Activated T-helper 2 cell treated with anti-CD3 and anti-CD28 coated beads, Interferon-gamma antibody, Interleukin-2, Interleukin-4, amounts not matched to agents 10 μg/mL and 5 μg/mL and 100 μg/mL, durations not matched to agents 14 hours and 24 hours and 36 hours (primary cell): ENCODE results near the gene RUNX2. TPM values are rescaled to one million over a fixed set of nuclear protein-coding genes. Genes with fewer than 3 reads are reported as not detected.

Experiments used
- DNase-seq: peaks from one replicate; pipeline ENCODE4 v3.0.0; 2021; ENCODE audit warnings: low spot score
- H3K27ac Mint-ChIP-seq: one replicate; pipeline ENCODE4 v1.8.0; 2021; ENCODE audit warnings: mixed read lengths
- H3K27me3 Mint-ChIP-seq: one replicate; pipeline ENCODE4 v1.8.0; 2021; ENCODE audit warnings: low read depth, mixed read lengths
- H3K36me3 Mint-ChIP-seq: one replicate; pipeline ENCODE4 v1.8.0; 2021; ENCODE audit warnings: low read depth, mixed read lengths
- H3K4me1 Mint-ChIP-seq: one replicate; pipeline ENCODE4 v1.8.0; 2021; ENCODE audit warnings: low read depth, mixed read lengths
- H3K4me3 Mint-ChIP-seq: one replicate; pipeline ENCODE4 v1.8.0; 2021; ENCODE audit warnings: low read depth, mild to moderate bottlenecking, moderate library complexity, mixed read lengths
- H3K9me3 Mint-ChIP-seq: one replicate; pipeline ENCODE4 v1.8.0; 2021; ENCODE audit warnings: mixed read lengths
- intact Hi-C: fragments of 100-400 bp; cut with micrococcal nuclease; formaldehyde crosslinking; loops from one replicate; pipeline ENCODE4 v1.15.1; 2023
- total RNA-seq: library from RNA; stranded (reverse); gene quantifications from 2 replicates; pipeline ENCODE4 v1.2.3, GENCODE V29; 2022

The RUNX2 gene
- total RNA-seq, 1 donor from 2014 or later: 60.8 TPM

GRCh38 chr6:45645302-45645701 lies 317.2 kb downstream of the RUNX2 start:
- Mint-ChIP-seq H3K9me3 (no peaks in the 10 kb centered on the region), H3K27ac (peak overlapping the region; percentile 62), H3K4me1 (peaks cover 34% of the 10 kb centered on the region), H3K36me3 (no peaks in the 10 kb centered on the region), H3K4me3 (no peak overlapping the region), H3K27me3 (no peaks in the 10 kb centered on the region)
- intact Hi-C loops: loop anchor here (2.0 kb wide), 1 partner anchor 15 kb away; no protein-coding TSS in a partner anchor
- DNase-seq: no peak

DNA sequence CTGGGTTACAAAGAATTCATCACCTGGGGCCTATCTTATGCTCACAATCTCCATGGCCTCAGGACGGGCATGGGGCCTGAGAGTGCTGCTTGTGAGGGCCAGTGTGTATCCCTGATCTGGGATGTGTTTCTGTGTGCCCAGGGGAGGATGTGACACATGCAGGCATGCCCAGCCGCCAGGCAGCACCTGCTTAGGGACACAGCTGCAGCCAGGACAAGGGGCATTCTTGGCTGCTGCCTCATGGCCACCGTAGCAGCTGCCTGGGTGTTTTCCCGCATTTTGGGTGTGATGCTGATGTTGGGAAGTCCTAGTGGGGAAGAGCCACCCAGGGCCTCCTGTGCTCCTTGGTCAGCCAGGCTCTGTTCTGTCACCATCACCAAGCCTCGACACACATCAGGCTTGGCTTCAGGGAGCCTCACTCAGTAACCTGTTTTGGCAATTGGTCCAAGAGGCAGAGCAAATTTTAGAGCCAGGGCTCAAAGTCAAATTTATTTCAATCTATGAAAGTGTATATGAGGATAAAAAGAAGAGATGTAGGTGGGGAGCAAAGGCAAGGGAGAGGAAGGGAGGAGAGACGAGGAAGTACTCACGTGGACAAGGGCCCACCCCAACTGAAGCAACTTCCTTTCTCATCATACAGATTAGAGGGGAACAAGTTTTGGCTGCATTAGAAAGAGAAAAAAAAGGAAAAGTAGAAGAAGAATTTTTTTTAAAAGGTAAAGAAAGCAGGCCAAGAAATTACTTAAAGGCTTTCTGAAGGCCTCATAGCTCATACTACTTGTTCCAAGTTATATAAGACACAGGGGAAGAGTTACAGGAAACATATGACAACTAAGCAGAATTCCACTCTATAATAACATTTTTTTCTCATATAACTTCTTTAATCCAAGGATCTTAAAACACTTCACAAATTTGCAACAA lies 319.5 kb downstream of the RUNX2 start:
- intact Hi-C loops: no loop called here
- no peak overlapping the region for H3K4me3 Mint-ChIP-seq
- no peak for DNase-seq
- H3K9me3 Mint-ChIP-seq: no peaks in the 10 kb centered on the region
- H3K27ac Mint-ChIP-seq: no peak overlapping the region
- peaks cover 6% of the 10 kb centered on the region for H3K36me3 Mint-ChIP-seq
- H3K27me3 Mint-ChIP-seq: no peaks in the 10 kb centered on the region
- peaks cover 34% of the 10 kb centered on the region for H3K4me1 Mint-ChIP-seq

GRCh38 chr6:45648262-45648620 lies 320.1 kb downstream of the RUNX2 start:
- no peak overlapping the region for H3K4me3 Mint-ChIP-seq

GRCh38 chr6:45650524-45651135 lies 322.5 kb downstream of the RUNX2 start:
- Mint-ChIP-seq H3K9me3 (no peaks in the 10 kb centered on the region), H3K4me3 (no peak overlapping the region), H3K36me3 (peaks cover 20% of the 10 kb centered on the region), H3K27me3 (no peaks in the 10 kb centered on the region), H3K4me1 (peaks cover 30% of the 10 kb centered on the region), H3K27ac (peak overlapping the region; percentile 12)
- intact Hi-C loops: no loop called here
- DNase-seq: no peak

More at GRCh38 chr6:45648262-45648620, 320.1 kb downstream of the RUNX2 start:
- Mint-ChIP-seq H3K4me1 (peaks cover 34% of the 10 kb centered on the region), H3K27me3 (no peaks in the 10 kb centered on the region), H3K36me3 (peaks cover 9% of the 10 kb centered on the region), H3K9me3 (no peaks in the 10 kb centered on the region), H3K27ac (no peak overlapping the region)
- no peak for DNase-seq
- intact Hi-C loops: no loop called here

GRCh38 chr6:45651301-45651700 lies 323.2 kb downstream of the RUNX2 start:
- Mint-ChIP-seq H3K9me3 (no peaks in the 10 kb centered on the region), H3K27me3 (no peaks in the 10 kb centered on the region), H3K4me3 (no peak overlapping the region), H3K27ac (no peak overlapping the region), H3K4me1 (peaks cover 33% of the 10 kb centered on the region), H3K36me3 (peaks cover 20% of the 10 kb centered on the region)
- DNase-seq: no peak
- intact Hi-C loops: no loop called here

DNA sequence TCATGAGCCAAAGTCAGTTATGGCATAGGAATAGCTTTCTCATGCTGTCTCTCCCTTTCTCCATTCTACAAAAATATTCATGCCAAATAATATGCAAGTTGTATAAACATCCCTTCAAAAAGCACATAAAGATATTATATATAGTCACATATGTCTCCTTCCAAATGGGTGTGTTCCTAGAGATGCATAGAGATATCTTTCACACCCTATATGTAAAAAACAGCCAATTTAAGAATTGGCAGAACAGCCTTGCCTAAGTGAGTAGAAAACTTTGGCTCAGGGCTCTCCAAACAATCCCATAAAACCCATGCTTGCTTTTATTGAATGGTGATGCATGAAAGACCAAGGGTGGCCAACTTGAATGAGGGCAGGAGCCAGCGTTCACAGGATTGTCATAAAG lies 324.3 kb downstream of the RUNX2 start:
- H3K27me3 Mint-ChIP-seq: no peaks in the 10 kb centered on the region
- H3K27ac Mint-ChIP-seq: no peak overlapping the region
- no peak overlapping the region for H3K4me3 Mint-ChIP-seq
- intact Hi-C loops: no loop called here
- H3K9me3 Mint-ChIP-seq: peaks cover 3% of the 10 kb centered on the region
- H3K4me1 Mint-ChIP-seq: peaks cover 31% of the 10 kb centered on the region
- DNase-seq: no peak
- H3K36me3 Mint-ChIP-seq: peaks cover 27% of the 10 kb centered on the region

DNA sequence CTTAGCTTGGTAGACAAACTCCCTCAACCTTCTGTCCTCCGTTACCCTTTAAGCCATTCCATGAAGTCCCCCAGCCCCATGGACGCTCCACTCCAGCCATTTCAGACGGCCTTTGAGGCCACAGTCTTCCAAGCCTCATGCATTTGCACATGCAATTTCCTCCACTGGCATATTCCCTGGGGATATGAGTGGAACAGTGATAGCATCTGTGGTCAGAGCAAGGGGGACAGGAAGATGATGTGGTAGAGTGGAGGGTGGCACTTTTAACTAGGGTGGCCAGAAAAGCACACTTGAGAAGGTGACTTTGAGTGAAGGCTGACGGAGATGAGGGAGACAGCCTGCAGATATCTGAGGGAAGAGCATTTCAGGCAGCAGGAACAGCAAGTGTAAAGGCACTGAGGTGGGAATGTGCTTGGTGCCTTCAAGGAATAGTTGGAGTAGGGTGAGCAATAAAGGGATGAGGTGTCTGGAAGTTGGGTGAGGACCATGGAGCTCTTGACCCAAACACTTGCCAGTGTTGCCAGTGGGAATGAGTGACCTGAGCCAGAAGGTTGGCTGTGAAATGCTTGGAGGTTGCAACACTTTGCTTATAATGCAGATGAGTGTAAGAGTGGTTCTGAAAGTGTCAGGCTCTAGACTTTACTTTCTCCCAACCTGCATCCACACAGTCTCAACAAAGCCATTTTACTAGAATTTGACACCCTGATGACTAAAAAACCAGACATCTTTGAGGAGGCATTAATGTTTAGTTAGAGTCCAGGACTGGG lies 325.2 kb downstream of the RUNX2 start:
- H3K4me1 Mint-ChIP-seq: peaks cover 32% of the 10 kb centered on the region
- no peak overlapping the region for H3K4me3 Mint-ChIP-seq
- peaks cover 4% of the 10 kb centered on the region for H3K9me3 Mint-ChIP-seq
- peaks cover 27% of the 10 kb centered on the region for H3K36me3 Mint-ChIP-seq
- no peaks in the 10 kb centered on the region for H3K27me3 Mint-ChIP-seq
- no peak for DNase-seq
- no peak overlapping the region for H3K27ac Mint-ChIP-seq
- intact Hi-C loops: no loop called here

DNA sequence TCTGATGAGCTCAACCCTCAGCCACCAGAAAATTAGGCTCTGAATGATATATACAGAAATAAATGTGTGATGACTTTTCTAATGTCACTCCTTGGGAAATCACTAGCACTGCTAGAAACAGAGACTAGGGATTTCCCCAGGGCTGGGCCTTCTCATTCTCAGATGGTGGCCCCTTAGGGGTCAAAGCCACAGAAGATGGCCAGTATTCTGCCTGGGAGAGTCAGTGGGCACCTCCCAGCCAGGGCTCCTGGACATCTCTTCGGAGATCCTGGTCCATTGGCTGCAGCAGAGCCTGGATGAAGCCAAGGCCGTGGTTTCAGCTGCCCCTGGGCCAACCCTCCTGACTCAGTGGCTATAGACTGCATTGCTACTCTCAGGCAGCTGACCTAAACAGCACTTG lies 326.5 kb downstream of the RUNX2 start:
- Mint-ChIP-seq H3K27me3 (no peaks in the 10 kb centered on the region), H3K4me1 (peaks cover 42% of the 10 kb centered on the region), H3K9me3 (peaks cover 4% of the 10 kb centered on the region), H3K4me3 (no peak overlapping the region), H3K36me3 (peaks cover 27% of the 10 kb centered on the region), H3K27ac (no peak overlapping the region)
- DNase-seq: no peak
- intact Hi-C loops: no loop called here

DNA sequence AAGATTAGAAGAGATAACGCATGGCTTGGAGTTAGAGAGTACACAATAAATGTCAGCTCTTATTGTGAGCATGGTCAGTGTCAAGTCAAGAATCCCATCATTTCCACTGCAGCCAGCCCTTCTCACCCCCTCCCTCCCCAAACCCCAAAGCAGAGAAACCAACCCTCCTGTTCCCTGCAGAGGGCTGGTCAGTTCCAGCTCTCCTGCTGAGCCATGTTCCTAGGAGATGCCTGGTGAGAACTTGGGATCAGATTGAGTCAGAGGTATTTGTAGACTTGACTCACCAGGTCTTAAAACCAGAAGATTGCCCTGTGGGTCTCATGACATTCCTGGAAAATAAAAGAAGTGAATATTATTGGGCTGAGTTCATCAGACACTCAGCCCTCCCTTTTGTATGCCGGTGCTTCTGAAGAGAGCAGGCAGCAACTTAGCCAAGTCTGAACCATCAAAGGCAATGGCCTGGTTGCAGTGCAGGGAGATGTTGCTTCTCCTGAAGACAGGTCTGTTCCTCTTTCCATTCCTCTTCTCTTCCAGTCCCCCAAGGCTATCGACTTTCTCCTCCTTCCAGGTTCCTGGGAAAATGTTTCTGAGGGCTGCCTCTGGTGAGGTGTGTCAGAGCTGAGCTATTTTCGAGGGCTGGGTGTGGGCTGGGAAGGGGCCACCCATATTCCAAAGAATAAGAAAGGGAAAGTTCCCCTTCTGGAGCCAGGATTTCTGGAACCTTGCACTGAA lies 327.8 kb downstream of the RUNX2 start:
- peaks cover 27% of the 10 kb centered on the region for H3K36me3 Mint-ChIP-seq
- H3K4me3 Mint-ChIP-seq: no peak overlapping the region
- H3K27ac Mint-ChIP-seq: no peak overlapping the region
- intact Hi-C loops: no loop called here
- no peak for DNase-seq
- no peaks in the 10 kb centered on the region for H3K27me3 Mint-ChIP-seq
- H3K4me1 Mint-ChIP-seq: peaks cover 52% of the 10 kb centered on the region
- peaks cover 4% of the 10 kb centered on the region for H3K9me3 Mint-ChIP-seq

GRCh38 chr6:45657226-45657625 lies 329.1 kb downstream of the RUNX2 start:
- H3K27me3 Mint-ChIP-seq: no peaks in the 10 kb centered on the region
- H3K4me1 Mint-ChIP-seq: peaks cover 61% of the 10 kb centered on the region
- no peak overlapping the region for H3K27ac Mint-ChIP-seq

GRCh38 chr6:45658400-45658799 lies 330.3 kb downstream of the RUNX2 start:
- peaks cover 61% of the 10 kb centered on the region for H3K4me1 Mint-ChIP-seq

More at GRCh38 chr6:45657226-45657625, 329.1 kb downstream of the RUNX2 start:
- no peak overlapping the region for H3K4me3 Mint-ChIP-seq
- no peak for DNase-seq
- peaks cover 4% of the 10 kb centered on the region for H3K9me3 Mint-ChIP-seq
- intact Hi-C loops: no loop called here
- peaks cover 23% of the 10 kb centered on the region for H3K36me3 Mint-ChIP-seq

GRCh38 chr6:45658958-45659357 lies 330.8 kb downstream of the RUNX2 start:
- intact Hi-C loops: loop anchor here (1.0 kb wide), 1 partner anchor 33 kb away; no protein-coding TSS in a partner anchor
- peak overlapping the region; percentile 47 for H3K27ac Mint-ChIP-seq
- no peak for DNase-seq

More at GRCh38 chr6:45658400-45658799, 330.3 kb downstream of the RUNX2 start:
- intact Hi-C loops: no loop called here
- DNase-seq: no peak
- Mint-ChIP-seq H3K36me3 (peaks cover 20% of the 10 kb centered on the region), H3K27ac (no peak overlapping the region), H3K4me3 (no peak overlapping the region), H3K9me3 (peaks cover 4% of the 10 kb centered on the region), H3K27me3 (peaks cover 4% of the 10 kb centered on the region)

More at GRCh38 chr6:45658958-45659357, 330.8 kb downstream of the RUNX2 start:
- H3K27me3 Mint-ChIP-seq: peaks cover 4% of the 10 kb centered on the region
- H3K9me3 Mint-ChIP-seq: peaks cover 4% of the 10 kb centered on the region
- H3K4me1 Mint-ChIP-seq: peaks cover 63% of the 10 kb centered on the region
- H3K36me3 Mint-ChIP-seq: peaks cover 21% of the 10 kb centered on the region
- peak overlapping the region; percentile 20 for H3K4me3 Mint-ChIP-seq
